HG03432 (cell line): ENCODE results near the gene NEDD4.
A peak's percentile ranks its signal among the peaks of the same experiment; 100 is the strongest.
"Not testable (repeated sequence)": the region's sequence is repeated elsewhere in the genome, so short reads cannot be mapped to it uniquely, and the experiment has no call there.

Experiments used
- ATAC-seq: cut with Tn5 transposase; IDR thresholded peaks from one replicate; pipeline ENCODE4 v1.9.1; 2021; ENCODE audit warnings: mild to moderate bottlenecking, moderate library complexity; ENCODE audit not compliant: unreplicated experiment

Gene NEDD4

DNA sequence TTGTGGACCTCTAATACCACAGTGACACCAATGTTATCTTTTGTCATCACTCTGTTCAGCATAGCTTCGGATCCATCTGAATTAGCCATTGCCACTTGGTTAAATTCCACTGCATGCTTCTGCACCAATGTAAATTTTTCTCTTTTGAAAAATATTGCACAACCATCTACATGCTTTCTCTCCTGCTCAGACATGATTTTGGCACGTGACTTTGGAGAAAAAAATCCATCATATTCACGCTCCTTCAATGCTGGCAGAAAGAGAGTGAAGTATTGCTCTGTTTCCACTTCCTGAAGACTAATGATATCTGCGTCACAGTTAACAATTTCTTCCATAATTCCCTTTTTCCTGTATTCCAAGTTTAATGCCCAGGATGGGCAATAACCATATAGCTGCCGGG, 13.0 kb upstream of the NEDD4 start:
- ATAC-seq = not testable (repeated sequence)

GRCh38 chr15:56004281-56004680, 10.9 kb upstream of the NEDD4 start:
- not testable (repeated sequence) for ATAC-seq

DNA sequence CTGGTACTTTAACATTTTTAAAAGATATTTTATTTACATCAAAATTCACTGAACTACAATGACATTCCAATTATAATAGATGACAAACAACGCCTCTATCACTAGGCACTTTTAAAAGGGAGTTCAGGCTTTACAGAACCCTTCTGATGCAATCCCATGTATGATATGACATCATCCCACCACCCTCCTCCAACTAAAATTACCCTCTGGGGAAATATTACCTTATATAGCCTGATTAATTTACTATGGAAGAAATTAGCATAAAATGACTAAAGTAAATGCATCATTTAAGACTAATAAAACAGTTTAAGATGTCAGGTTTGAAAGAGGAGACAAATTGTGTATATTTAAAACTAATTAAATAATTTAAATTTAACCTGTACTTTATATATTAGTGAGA, 10.4 kb upstream of the NEDD4 start:
- not testable (repeated sequence) for ATAC-seq

- ATAC-seq = not testable (repeated sequence)
Observed at GRCh38 chr15:56003277-56003676, 9.9 kb upstream of the NEDD4 start.

DNA sequence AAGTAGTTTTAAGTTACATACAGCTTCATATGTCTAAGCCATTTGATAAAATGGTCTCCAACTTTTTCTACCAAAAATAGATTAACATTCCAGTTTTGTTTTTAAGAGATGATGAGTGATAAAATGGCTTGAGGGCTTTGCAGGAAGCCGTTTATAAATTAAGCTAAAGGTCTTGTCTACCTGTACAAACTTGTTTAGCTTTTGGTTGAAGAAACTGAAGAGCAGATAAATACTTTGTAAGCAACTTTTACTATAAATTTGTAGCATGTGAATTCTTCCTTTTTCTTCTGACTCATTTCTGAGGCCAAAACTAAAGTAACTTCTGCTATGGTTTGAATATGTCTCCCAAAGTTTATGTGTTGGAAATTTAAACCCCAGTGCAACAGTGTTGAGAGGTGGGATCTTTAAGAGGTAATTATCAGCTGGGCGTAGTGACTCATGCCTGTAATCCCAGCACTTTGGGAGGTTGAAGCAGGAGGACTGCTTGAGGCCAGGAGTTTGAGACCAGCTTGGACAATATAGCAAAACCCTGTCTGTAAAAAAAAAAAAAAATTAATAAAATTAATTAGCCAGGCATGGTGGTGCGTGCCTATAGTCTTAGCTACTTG, 8.2 kb upstream of the NEDD4 start:
- ATAC-seq = no peak

GRCh38 chr15:55999658-56000057, 6.2 kb upstream of the NEDD4 start:
- no peak for ATAC-seq

DNA sequence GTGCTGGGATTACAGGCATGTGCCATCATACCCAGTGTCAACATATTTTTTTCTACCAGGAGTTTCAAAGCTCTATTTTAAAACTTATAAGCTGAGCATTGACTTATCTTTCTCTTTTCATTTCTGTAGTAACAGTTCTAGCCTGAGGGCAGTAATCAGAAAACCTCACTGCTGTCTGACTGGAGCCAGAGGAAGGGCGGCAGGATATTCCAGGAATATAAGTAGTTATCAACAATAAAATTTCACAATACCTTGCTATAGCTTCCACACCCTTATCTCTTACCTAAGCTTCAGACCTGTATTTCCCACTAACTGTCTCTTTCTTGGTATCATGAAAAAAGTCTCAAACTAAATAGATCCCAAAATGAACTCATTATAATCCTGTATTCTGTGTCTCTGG, 5.1 kb upstream of the NEDD4 start:
- ATAC-seq = no peak

DNA sequence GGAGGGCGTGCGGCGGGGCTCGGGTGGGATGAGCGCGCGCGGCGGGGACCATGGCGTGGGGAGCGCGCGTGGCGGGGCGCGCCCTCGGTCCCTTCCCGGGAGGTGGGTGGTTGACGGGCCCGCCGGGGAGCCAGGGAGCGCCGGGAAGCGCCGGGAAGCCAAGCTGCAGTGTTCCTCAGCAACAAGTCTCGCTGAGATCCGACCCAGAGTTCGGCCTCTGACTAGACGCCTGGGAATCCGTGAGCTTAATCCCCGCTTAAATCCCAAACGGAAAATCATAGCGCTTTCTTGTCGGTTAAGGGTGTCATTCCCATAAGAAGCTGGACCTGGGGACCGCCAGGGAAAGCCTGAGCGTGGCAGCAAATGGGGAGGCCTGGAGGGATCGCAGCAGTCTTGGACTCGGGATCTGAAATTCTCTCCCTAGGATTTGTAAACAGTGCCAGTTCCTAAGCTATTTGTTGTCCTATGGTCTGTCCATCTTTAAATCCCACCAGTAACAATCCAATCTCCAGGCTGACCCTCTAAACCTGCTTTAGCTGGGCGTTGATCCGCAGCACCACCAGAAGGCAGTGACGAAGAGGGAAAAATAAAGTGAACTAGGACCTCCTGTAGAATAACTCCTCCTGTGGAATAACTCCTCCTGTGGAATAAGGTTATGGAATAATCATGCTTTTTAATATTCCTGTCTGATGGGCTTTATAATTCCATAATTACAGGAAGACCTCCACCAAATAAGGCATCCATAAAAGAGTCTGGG, 570 bp upstream of the NEDD4 start:
- peak; percentile 1 for ATAC-seq

GRCh38 chr15:55992769-55993110, 672 bp downstream of the NEDD4 start:
- no peak for ATAC-seq

- no peak for ATAC-seq
Observed at GRCh38 chr15:55991802-55992768, 1.3 kb downstream of the NEDD4 start.

GRCh38 chr15:55990998-55991397, 2.4 kb downstream of the NEDD4 start:
- no peak for ATAC-seq

DNA sequence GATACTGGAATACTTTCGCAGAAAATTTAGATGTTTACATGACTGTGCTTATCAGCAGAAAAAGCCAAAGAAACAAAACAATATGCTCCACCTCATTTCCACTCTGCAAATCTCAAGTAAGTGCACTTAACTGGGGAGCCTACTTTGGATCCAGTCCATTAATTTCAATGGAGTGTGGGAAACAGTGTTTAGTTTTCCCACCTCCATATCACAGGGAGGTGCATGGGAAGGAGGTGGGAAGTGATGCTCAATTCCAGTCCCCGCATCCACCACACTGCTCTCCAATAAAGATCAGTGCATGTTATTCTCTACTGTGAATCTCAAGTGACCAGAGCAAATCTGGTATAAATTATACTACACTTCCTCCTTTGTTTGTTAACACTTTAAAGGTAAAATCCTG, 2.9 kb downstream of the NEDD4 start:
- no peak for ATAC-seq

- ATAC-seq = no peak
Observed at GRCh38 chr15:55989383-55989782, 4.0 kb downstream of the NEDD4 start.

GRCh38 chr15:55981582-55982249, 11.7 kb downstream of the NEDD4 start:
- ATAC-seq = no peak

DNA sequence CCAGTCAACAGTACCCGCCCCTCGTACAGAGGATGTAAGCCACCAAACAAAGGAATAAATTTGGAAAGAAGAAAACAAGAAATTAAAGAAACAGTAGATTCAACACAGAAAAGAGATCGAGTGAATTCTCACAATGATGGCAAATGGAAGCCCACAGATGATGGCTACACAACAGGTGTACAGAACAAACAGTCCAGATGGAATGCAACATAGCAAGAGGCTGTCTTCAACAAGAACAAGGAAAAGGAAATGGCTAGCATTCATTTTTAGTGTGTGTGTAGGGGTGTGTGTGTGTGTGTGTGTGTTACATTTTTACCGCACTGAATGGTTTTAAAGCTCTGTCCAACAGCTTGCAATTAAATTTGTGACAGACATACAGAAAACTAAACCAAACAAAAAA, 12.9 kb downstream of the NEDD4 start:
- ATAC-seq = no peak

GRCh38 chr15:55977231-55977630, 16.2 kb downstream of the NEDD4 start:
- no peak for ATAC-seq

DNA sequence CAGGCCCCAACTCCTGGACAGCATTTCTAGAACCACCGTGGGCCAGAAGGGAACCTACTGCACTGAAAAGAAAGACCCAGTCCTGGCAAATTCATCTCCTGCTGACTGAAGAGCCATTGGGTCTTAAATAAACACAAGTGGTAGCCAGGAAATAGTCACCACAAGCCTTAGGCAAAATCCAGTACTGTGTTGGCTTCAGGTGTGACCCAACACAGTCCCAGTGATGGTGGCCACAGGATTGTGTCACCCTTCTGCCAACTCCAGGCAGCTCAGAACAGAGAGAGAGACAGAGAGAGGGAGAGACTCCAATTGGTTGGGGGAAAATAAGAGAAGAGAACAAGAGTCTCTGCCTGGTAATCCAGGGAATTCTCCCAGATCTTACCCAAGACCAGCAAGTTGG, 23.1 kb downstream of the NEDD4 start:
- no peak for ATAC-seq

GRCh38 chr15:55969582-55969981, 23.8 kb downstream of the NEDD4 start:
- no peak for ATAC-seq

DNA sequence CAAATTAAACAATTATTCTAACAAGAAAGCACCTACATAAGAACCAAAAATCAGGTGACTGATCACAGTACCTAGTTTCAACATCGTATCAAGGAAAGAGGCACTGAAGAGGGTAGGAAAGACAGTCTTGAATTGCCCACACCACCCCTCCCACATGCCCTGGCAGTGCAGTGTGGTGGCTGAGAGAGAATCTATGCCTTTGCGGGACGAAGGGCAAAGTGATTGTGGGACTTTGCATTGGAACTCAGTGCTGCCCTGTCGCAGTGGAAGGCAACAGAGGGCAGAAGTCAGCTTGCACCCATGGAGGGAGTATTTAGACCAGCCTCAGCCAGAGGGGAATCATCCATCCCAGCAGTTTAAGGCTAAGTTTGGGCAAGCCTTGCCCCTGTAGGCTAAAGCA, 24.5 kb downstream of the NEDD4 start:
- no peak for ATAC-seq

DNA sequence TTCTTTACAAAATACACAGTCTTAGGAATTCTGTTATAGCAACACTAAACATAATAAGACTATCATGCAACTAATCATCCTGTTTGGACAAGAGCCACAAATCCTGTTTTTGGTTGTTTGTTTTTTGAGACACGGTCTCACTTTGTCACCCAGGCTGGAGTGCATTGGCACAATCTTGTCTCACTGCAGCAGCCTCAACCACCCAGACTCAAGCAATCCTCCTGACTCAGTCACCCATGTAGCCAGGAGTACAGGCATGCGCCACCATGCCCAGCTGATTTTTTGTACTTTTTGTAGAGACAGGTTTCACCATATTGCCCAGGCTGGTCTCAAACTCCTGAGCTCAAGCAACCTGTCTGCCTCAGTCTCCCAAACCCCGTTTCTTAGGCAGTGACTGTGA, 28.3 kb downstream of the NEDD4 start:
- no peak for ATAC-seq

GRCh38 chr15:55960946-55961345, 32.5 kb downstream of the NEDD4 start:
- ATAC-seq = no peak
